GM12801 (cell line): ENCODE results near the gene TMX1.

Source experiments
- CTCF ChIP-seq: IDR thresholded peaks from one replicate; pipeline ENCODE4 v1.5.1; 2011; ENCODE audit warnings: control low read depth; ENCODE audit not compliant: insufficient read length; ENCODE audit errors: extremely low read depth

The TMX1 gene

DNA sequence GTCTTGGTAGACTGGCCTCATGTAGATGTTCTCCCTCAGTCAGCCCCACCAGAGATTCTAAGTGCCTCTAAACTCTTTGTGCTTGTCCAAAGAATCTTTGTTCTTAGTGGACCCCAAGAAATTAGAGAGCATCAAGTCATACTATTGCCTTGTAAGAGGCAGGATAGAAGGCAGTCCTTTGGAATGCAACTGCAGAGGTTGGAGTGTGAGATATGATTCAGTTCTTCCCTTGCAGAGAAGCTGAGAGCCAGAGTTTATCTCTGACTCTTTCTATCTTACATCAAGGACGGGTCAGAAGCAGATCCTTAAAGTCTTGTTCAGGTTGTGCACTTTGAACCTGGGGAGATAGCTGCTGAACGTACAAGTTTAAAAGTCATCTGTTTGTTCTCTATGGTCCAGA is 21.1 kb downstream of the TMX1 start:
- no peak for TF ChIP-seq CTCF

DNA sequence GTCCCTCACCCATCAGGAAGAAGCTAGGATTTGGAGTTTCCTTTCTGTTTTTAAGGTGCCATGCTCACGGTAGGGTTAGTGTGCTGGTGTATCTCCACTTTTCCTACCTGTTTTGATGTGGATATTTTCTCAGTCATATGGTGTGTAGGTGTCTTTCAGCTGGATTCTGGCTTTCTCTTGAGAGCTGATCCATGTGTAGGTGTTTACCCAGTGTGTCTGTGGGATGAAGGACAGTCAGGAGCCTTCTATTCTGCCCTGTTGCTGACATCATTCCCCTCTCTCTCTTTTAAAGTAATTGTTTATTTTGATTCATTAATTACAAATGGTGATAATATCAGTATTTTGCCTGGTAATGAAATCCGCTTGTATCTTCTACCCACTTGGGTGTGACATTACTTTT is 22.8 kb downstream of the TMX1 start:
- TF ChIP-seq CTCF = no peak

DNA sequence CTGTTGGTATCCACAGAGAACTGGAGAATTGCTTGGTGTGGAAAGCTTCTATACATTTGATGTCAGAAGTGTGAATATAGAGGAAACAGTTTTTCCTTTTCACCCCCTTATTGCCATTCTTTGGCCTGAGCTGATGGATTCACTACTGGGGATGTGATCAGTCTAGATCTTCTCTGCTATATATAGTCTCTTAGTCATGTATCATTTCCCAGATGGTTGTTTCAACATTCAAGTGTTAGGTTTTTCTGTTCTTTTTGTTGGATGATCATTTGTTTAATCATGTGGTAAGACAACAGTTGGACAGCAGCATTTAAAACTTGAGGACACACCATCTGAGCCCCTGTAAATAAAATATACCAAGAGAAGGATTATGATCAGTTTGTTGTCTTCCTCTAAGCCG is 29.6 kb downstream of the TMX1 start:
- no peak for TF ChIP-seq CTCF

GRCh38 chr14:51276605-51277004 is 36.6 kb downstream of the TMX1 start:
- TF ChIP-seq CTCF = no peak

- no peak for TF ChIP-seq CTCF
Measured at GRCh38 chr14:51277753-51278415, 37.8 kb downstream of the TMX1 start.

DNA sequence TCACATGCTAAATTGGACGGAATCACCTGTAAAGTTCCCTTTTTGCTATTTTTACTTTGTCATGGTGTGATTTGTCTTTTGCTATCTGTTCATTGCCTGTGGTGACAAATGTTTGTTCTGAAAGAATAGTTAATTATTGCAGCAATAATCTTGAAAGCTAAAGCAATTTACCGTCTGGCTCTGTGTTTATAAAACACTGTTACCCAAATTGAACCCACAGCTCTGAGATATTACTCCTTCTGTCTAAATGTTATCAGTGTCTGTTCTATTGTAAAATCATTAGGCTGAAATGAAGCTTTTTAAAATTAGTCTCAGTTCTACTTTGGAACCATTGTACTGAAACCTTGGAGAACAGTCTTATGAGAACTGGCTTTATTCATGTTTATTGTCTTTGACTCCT is 42.5 kb downstream of the TMX1 start:
- TF ChIP-seq CTCF = no peak

DNA sequence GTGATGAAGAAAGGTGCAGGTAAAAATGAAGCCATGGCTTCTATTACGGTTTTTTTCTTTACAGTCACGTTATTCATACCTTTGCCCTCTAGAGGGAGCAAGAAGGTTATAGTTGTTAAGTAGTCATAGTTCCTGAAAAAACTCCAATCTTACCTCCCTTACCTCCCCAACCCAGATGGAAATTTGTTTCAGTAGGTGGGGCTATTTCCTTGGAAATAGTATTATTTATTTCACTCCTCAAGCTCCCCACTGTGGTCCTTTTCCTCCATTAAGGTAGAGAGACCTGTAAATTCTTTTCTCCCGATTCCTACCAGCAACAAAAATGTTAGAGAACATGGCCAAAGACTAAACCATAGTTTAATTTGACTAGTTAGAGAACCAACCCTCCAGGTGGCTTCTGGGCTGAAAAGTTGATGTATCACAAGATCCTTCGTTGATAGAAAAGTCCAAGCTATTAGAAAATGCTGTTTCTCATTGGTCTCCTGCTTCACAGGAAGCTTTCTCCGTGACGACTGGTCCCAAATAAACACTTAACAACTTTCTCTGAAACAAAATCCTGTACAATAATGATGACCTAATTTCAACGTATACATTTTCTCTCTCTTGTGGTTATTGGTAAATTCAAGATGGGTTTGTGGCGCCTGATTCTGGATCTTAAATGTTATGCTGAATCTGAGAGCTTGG is 43.5 kb downstream of the TMX1 start:
- no peak for TF ChIP-seq CTCF
